Mammary epithelial cell (primary cell): ENCODE data around the gene SHANK3.

Experiments used
- EZH2 ChIP-seq: IDR thresholded peaks from 2 replicates; pipeline ENCODE4 v1.6.1; 2012; ENCODE audit warnings: low read length, inconsistent platforms, borderline replicate concordance
- TF ChIP-seq, protein P1 (sequence below), 2 donors: IDR thresholded peaks in 1 of 2; conservative IDR thresholded peaks in 1 of 2; 2 replicates each; pipeline ENCODE4 v1.5.1; 2011 to 2012; ENCODE audit warnings: inconsistent platforms in 2 of 2, low read length in 2 of 2, mild to moderate bottlenecking in 2 of 2, control low read depth in 1 of 2, low read depth in 1 of 2; ENCODE audit not compliant: insufficient read depth in 1 of 2; ENCODE audit errors: extremely low read depth in 1 of 2

DNA sequence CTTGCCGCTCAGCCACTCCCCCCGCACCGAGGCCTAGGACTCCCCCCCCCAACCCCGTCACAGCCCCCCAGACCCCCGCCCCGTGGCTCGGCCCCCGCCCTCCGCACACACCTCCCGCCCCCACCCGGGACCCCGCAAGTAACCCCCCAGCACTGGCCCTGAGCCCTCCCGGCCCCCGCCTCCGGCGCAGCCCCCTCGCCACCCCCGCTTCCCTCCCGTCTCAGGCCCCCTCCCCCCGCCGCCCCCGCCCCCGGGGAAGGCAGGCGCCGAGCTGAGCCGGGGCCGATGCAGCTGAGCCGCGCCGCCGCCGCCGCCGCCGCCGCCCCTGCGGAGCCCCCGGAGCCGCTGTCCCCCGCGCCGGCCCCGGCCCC lies 1.5 kb downstream of the SHANK3 start:
- TF ChIP-seq, protein P1, sequence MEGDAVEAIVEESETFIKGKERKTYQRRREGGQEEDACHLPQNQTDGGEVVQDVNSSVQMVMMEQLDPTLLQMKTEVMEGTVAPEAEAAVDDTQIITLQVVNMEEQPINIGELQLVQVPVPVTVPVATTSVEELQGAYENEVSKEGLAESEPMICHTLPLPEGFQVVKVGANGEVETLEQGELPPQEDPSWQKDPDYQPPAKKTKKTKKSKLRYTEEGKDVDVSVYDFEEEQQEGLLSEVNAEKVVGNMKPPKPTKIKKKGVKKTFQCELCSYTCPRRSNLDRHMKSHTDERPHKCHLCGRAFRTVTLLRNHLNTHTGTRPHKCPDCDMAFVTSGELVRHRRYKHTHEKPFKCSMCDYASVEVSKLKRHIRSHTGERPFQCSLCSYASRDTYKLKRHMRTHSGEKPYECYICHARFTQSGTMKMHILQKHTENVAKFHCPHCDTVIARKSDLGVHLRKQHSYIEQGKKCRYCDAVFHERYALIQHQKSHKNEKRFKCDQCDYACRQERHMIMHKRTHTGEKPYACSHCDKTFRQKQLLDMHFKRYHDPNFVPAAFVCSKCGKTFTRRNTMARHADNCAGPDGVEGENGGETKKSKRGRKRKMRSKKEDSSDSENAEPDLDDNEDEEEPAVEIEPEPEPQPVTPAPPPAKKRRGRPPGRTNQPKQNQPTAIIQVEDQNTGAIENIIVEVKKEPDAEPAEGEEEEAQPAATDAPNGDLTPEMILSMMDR (conservative IDR thresholded peaks at IDR 0.05 in 1 of 2, IDR thresholded peaks at IDR 0.05 in 1 of 2; ENCODE audit: extremely low read depth in 1 of 2, insufficient read depth in 1 of 2, low read depth in 1 of 2, low read length in 2 of 2): no peak
- TF ChIP-seq EZH2: no peak
